ENCODE results near the gene DIRAS1. TPM values are rescaled to one million over a fixed set of nuclear protein-coding genes. Genes with fewer than 3 reads are reported as not detected.

DIRAS1 gene
- total and polyA plus RNA-seq, 12 donors = 0.09 to 4.8 (median 1.8) TPM

GRCh38 chr19:2754659-2755447, 33.7 kb upstream of the DIRAS1 start:
- DNase-seq = no peak
- Histone ChIP-seq H3K9me3 (replicated peaks in 1 of 3) (no peaks in the 10 kb centered on the region), H3K4me1 (replicated peaks in 1 of 2) (no peaks in the 10 kb centered on the region), H3K27me3 (no peaks in the 10 kb centered on the region), H3K4me3 (no peak overlapping the region), H3K36me3 (replicated peaks in 1 of 2) (peaks cover 0 to 30% of the 10 kb centered on the region in 2 donors), H3K27ac (no peak overlapping the region)
- intact Hi-C loops (cut with DNase I) = loop anchor here in 1 of 2 donors (5.0 kb wide), 1 partner anchor 103 kb away; no protein-coding TSS in a partner anchor
- 90 to 95% (median 92%) methylated on average over 26 to 43 of the region's 43 CpGs for WGBS, 4 donors
- TF ChIP-seq POLR2A (IDR thresholded peaks at IDR 0.05) (no peak), CTCF (IDR thresholded peaks at IDR 0.05) (no peak)

GRCh38 chr19:2751438-2751830, 30.3 kb upstream of the DIRAS1 start:
- no peaks in the 10 kb centered on the region for H3K4me1 ChIP-seq (replicated peaks in 1 of 2)

GRCh38 chr19:2750808-2751437, 29.8 kb upstream of the DIRAS1 start:
- no peaks in the 10 kb centered on the region for H3K4me1 ChIP-seq (replicated peaks in 1 of 2)
- no peak for DNase-seq
- TF ChIP-seq POLR2A (IDR thresholded peaks at IDR 0.05) (no peak), CTCF (IDR thresholded peaks at IDR 0.05) (no peak)
- intact Hi-C loops (cut with DNase I) = loop anchor here in 1 of 2 donors (5.0 kb wide), 1 partner anchor 99 kb away; no protein-coding TSS in a partner anchor
- H3K4me3 ChIP-seq = no peak overlapping the region
- WGBS, 4 donors = 69 to 71% (median 70%) methylated on average over 16 to 17 of the region's 17 CpGs
- H3K9me3 ChIP-seq (replicated peaks in 1 of 3) = no peaks in the 10 kb centered on the region
- no peak overlapping the region for H3K27ac ChIP-seq
- no peaks in the 10 kb centered on the region for H3K27me3 ChIP-seq
- peaks cover 0 to 14% of the 10 kb centered on the region in 2 donors for H3K36me3 ChIP-seq (replicated peaks in 1 of 2)

More at GRCh38 chr19:2751438-2751830, 30.3 kb upstream of the DIRAS1 start:
- Histone ChIP-seq H3K36me3 (replicated peaks in 1 of 2) (peaks cover 0 to 16% of the 10 kb centered on the region in 2 donors), H3K9me3 (replicated peaks in 1 of 3) (no peaks in the 10 kb centered on the region), H3K27ac (no peak overlapping the region), H3K4me3 (no peak overlapping the region), H3K27me3 (no peaks in the 10 kb centered on the region)
- DNase-seq = no peak
- TF ChIP-seq CTCF (IDR thresholded peaks at IDR 0.05) (no peak), POLR2A (IDR thresholded peaks at IDR 0.05) (no peak)
- WGBS, 4 donors = 83 to 91% (median 86%) methylated on average over 11 to 21 of the region's 21 CpGs
- intact Hi-C loops (cut with DNase I) = loop anchor here in 1 of 2 donors (5.0 kb wide), 1 partner anchor 99 kb away; no protein-coding TSS in a partner anchor

- no peaks in the 10 kb centered on the region for H3K27me3 ChIP-seq
- intact Hi-C loops (cut with DNase I) = no loop called here
- DNase-seq = no peak
- WGBS, 4 donors = 68 to 85% (median 83%) methylated on average over 6 to 7 of the region's 7 CpGs
- TF ChIP-seq POLR2A (IDR thresholded peaks at IDR 0.05) (no peak), CTCF (IDR thresholded peaks at IDR 0.05) (no peak)
- H3K27ac ChIP-seq = no peak overlapping the region
- H3K36me3 ChIP-seq (replicated peaks in 1 of 2) = no peaks in the 10 kb centered on the region
- H3K9me3 ChIP-seq (replicated peaks in 1 of 3) = no peaks in the 10 kb centered on the region
- H3K4me3 ChIP-seq = no peak overlapping the region
- H3K4me1 ChIP-seq (replicated peaks in 1 of 2) = no peaks in the 10 kb centered on the region
Measured at GRCh38 chr19:2747349-2747748, 26.2 kb upstream of the DIRAS1 start.
